IMR-90 (cell line): ENCODE measurements around the gene SLC10A3. TPM values are rescaled to one million over a fixed set of nuclear protein-coding genes. Genes with fewer than 3 reads are reported as not detected.

Experiments used
- ATAC-seq: fragments of 200-7000 bp; cut with Tn5 transposase; 2 replicates; pipeline ENCODE4 v1.9.1; 2020; ENCODE audit warnings: low read depth, mild to moderate bottlenecking, moderate library complexity
- BruUV-seq: library from RNA; stranded (reverse); fragments of 400-500 nt; replicated peaks from 2 replicates; lab custom pipeline; 2021; lab: Mats Ljungman, UMichigan
- CTCF ChIA-PET: fragments of 300-600 bp; formaldehyde crosslinking; extraction: SDS; loops from one replicate; lab custom pipeline; 2021; ENCODE audit warnings: antibody characterized with exemption; lab: Yijun Ruan, JAX
- POLR2A ChIA-PET: fragments of 300-600 bp; sonication (Branson Sonifier 250); formaldehyde crosslinking; loops from one replicate; lab custom pipeline; 2022; ENCODE audit warnings: antibody characterized with exemption; ENCODE audit not compliant: unreplicated experiment; lab: Charles Lee
- DNase-seq: peaks from one replicate; pipeline ENCODE4 v3.0.0; 2013
- H2AFZ ChIP-seq: replicated peaks from 2 replicates; pipeline ENCODE3; 2013; ENCODE audit warnings: low read length, mild to moderate bottlenecking; ENCODE audit not compliant: poor library complexity
- H2AK5ac ChIP-seq: 2 replicates; pipeline ENCODE4 v1.6.1; 2013; ENCODE audit warnings: low read depth, low read length, inconsistent platforms
- H2AK9ac ChIP-seq: replicated peaks from 2 replicates; pipeline ENCODE3; 2013; ENCODE audit warnings: mild to moderate bottlenecking, low read depth, low read length, moderate library complexity; ENCODE audit not compliant: poor library complexity
- H2BK120ac ChIP-seq: 2 replicates; pipeline ENCODE4 v1.6.1; 2013; ENCODE audit warnings: low read depth, low read length, inconsistent platforms
- H2BK15ac ChIP-seq: 3 replicates; pipeline ENCODE4 v1.6.1; 2013; ENCODE audit warnings: low read depth, low read length, inconsistent platforms
- H2BK20ac ChIP-seq: 2 replicates; pipeline ENCODE4 v1.6.1; 2013; ENCODE audit warnings: low read depth, mild to moderate bottlenecking, inconsistent platforms, low read length, moderate library complexity
- H2BK5ac ChIP-seq: 2 replicates; pipeline ENCODE4 v1.6.1; 2013; ENCODE audit warnings: mild to moderate bottlenecking, low read depth, low read length, inconsistent platforms; ENCODE audit not compliant: poor library complexity, severe bottlenecking
- H3K14ac ChIP-seq: replicated peaks from 2 replicates; pipeline ENCODE4 v1.6.1; 2013; ENCODE audit warnings: low read depth, low read length, inconsistent platforms
- H3K18ac ChIP-seq: 2 replicates; pipeline ENCODE4 v1.6.1; 2013; ENCODE audit warnings: low read depth, low read length, control low read depth
- H3K23ac ChIP-seq: 2 replicates; pipeline ENCODE4 v1.6.1; 2013; ENCODE audit warnings: low read depth, low read length, inconsistent platforms
- H3K27ac ChIP-seq: 2 replicates; pipeline ENCODE4 v1.5.1; 2013; ENCODE audit warnings: mild to moderate bottlenecking, control low read depth, low read length; ENCODE audit not compliant: insufficient read depth
- H3K27me3 ChIP-seq: 2 replicates; pipeline ENCODE4 v1.6.1; 2013; ENCODE audit warnings: low read length; ENCODE audit not compliant: control insufficient read depth, insufficient read depth
- H3K36me3 ChIP-seq: 2 replicates; pipeline ENCODE4 v1.6.1; 2013; ENCODE audit warnings: low read length, mixed read lengths; ENCODE audit not compliant: control insufficient read depth, insufficient read depth
- H3K4ac ChIP-seq: 2 replicates; pipeline ENCODE4 v1.6.1; 2013; ENCODE audit warnings: low read depth, low read length, inconsistent platforms
- H3K4me1 ChIP-seq: 2 replicates; pipeline ENCODE4 v1.6.1; 2013; ENCODE audit warnings: low read length, mixed read lengths; ENCODE audit not compliant: control insufficient read depth, insufficient read depth
- H3K4me2 ChIP-seq: 2 replicates; pipeline ENCODE4 v1.6.1; 2013; ENCODE audit warnings: low read depth, mild to moderate bottlenecking, control low read depth, low read length, moderate library complexity
- H3K4me3 ChIP-seq: 2 replicates; pipeline ENCODE4 v1.5.1; 2013; ENCODE audit warnings: low read depth, mild to moderate bottlenecking, control low read depth, low read length, moderate library complexity; ENCODE audit not compliant: insufficient read depth
- H3K56ac ChIP-seq: 2 replicates; pipeline ENCODE4 v1.6.1; 2013; ENCODE audit warnings: low read length, inconsistent platforms; ENCODE audit not compliant: insufficient read depth; ENCODE audit errors: extremely low read depth
- H3K79me1 ChIP-seq, 2 experiments: 2 replicates each; pipeline ENCODE4 v1.6.1; 2013; ENCODE audit warnings: low read length in 2 of 2, inconsistent platforms in 1 of 2, low read depth in 1 of 2
- H3K9ac ChIP-seq: 2 replicates; pipeline ENCODE4 v1.6.1; 2013; ENCODE audit warnings: low read depth, low read length, control low read depth
- H3K9me1 ChIP-seq: 2 replicates; pipeline ENCODE4 v1.6.1; 2013; ENCODE audit warnings: low read length, inconsistent platforms; ENCODE audit not compliant: insufficient read depth
- H3K9me3 ChIP-seq: 2 replicates; pipeline ENCODE4 v1.6.1; 2013; ENCODE audit warnings: low read length; ENCODE audit not compliant: control insufficient read depth, insufficient read depth
- H4K20me1 ChIP-seq: 2 replicates; pipeline ENCODE4 v1.6.1; 2013; ENCODE audit warnings: low read length, inconsistent platforms; ENCODE audit not compliant: insufficient read depth
- H4K5ac ChIP-seq: 2 replicates; pipeline ENCODE4 v1.6.1; 2013; ENCODE audit warnings: mild to moderate bottlenecking, low read depth, low read length, control low read depth
- H4K8ac ChIP-seq, 2 experiments: 2 replicates each; pipeline ENCODE4 v1.6.1; 2013; ENCODE audit warnings: low read depth in 2 of 2, low read length in 2 of 2, control low read depth in 1 of 2, inconsistent platforms in 1 of 2
- H4K91ac ChIP-seq: 2 replicates; pipeline ENCODE4 v1.6.1; 2013; ENCODE audit warnings: low read depth, low read length, inconsistent platforms; ENCODE audit not compliant: insufficient read depth
- BHLHE40 ChIP-seq: fragments of 150-350 bp; IDR thresholded peaks from 2 replicates; pipeline ENCODE4 v1.6.1; 2016; ENCODE audit warnings: mild to moderate bottlenecking, low read depth, low read length
- CTCF ChIP-seq: conservative IDR thresholded peaks from 2 replicates; pipeline ENCODE4 v1.5.1; 2012; ENCODE audit warnings: mild to moderate bottlenecking, low read depth, low read length, improper control_type of control experiment
- POLR2A ChIP-seq: IDR thresholded peaks from 2 replicates; pipeline ENCODE4 v1.6.1; 2012; ENCODE audit warnings: mild to moderate bottlenecking, low read depth, low read length
- SMC3 ChIP-seq: fragments of 150-350 bp; IDR thresholded peaks from 2 replicates; pipeline ENCODE4 v1.6.1; 2016; ENCODE audit warnings: low read depth, mild to moderate bottlenecking, antibody characterized with exemption, low read length, moderate library complexity
- WGBS, 2 experiments: methylation state at CpG; one replicate each; pipeline versions ENCODE4 v1.1.5 to v1.1.7; 2013; ENCODE audit warnings: missing lambda C conversion rate in 2 of 2; ENCODE audit not compliant: insufficient read length in 1 of 2; ENCODE audit errors: extremely low coverage in 2 of 2; 5-methylcytosine and 5-hydroxymethylcytosine counted together
- dilution Hi-C: fragments of 300-500 bp; cut with HindIII; formaldehyde crosslinking; loops from one replicate; pipeline ENCODE4 v1.14.3; 2018; ENCODE audit warnings: low sequenced_read_pairs; ENCODE audit not compliant: unreplicated experiment
- in situ Hi-C: fragments of 300-500 bp; cut with MboI; formaldehyde crosslinking; loops from 3 replicates; pipeline ENCODE4 v1.14.3; 2019; ENCODE audit warnings: low sequenced_read_pairs, inconsistent platforms, mixed read lengths
- intact Hi-C: fragments of 100-400 bp; cut with micrococcal nuclease; formaldehyde crosslinking; loops from 2 replicates; pipeline ENCODE4 v1.10.0; 2022
- polyA plus RNA-seq, 3 experiments: library from polyadenylated mRNA; depleted of rRNA; stranded (reverse); fragments of >200 nt; gene quantifications; 2 replicates each; pipeline ENCODE4 v1.2.3, GENCODE V29; 2012; ENCODE audit warnings: low replicate concordance in 1 of 3
- total RNA-seq: library from RNA; depleted of rRNA; stranded (reverse); fragments of >200 nt; gene quantifications from 2 replicates; pipeline ENCODE4 v1.2.3, GENCODE V29; 2012

Gene SLC10A3
- total and polyA plus RNA-seq, 2 of the 4 experiments (the other 2 are of a cell fraction): 15.2 to 24.6 TPM

- 80% methylated on average over 9 of the region's 11 CpGs; no CpG with 5 or more reads in 1 of the 2 experiments for WGBS, 2 experiments
- Histone ChIP-seq H3K14ac (no peak overlapping the region), H3K23ac (no peak overlapping the region), H3K9me3 (no peaks in the 10 kb centered on the region), H3K79me1 (peaks cover 0 to 10% of the 10 kb centered on the region in 2 experiments; a peak in 2 of 4 replicates), H2BK120ac (no peak overlapping the region), H2AFZ (peak overlapping the region; percentile 58), H3K4me1 (peaks cover 13% of the 10 kb centered on the region), H3K27ac (no peak overlapping the region), H3K4ac (no peak overlapping the region), H4K20me1 (peaks cover 5% of the 10 kb centered on the region), H4K5ac (no peak overlapping the region), H2BK15ac (no peak overlapping the region), H3K9ac (no peak overlapping the region), H2BK5ac (no peak overlapping the region), H3K4me3 (no peak overlapping the region), H3K4me2 (no peak overlapping the region), H2BK20ac (no peak overlapping the region), H4K8ac (no peak overlapping the region), H3K27me3 (no peaks in the 10 kb centered on the region), H3K9me1 (0 out of 2 replicates have a peak, but pooled peaks cover 2% of the 10 kb centered on the region), H2AK9ac (peak overlapping the region; percentile 42), H3K18ac (no peak overlapping the region), H4K91ac (no peak overlapping the region), H2AK5ac (no peak overlapping the region), H3K36me3 (peaks cover 41% of the 10 kb centered on the region; the same call in 1 of the 2 replicates), H3K56ac (no peak overlapping the region)
- no TSS peak for BruUV-seq
- DNase-seq (no peak), ATAC-seq (no peak)
- ChIA-PET POLR2A (no interaction called here), CTCF (no interaction called here)
- intact Hi-C loops: loop anchor here (5.0 kb wide), 2 partner anchors 118 to 158 kb away; partner anchors contain the start of genes FLNA and TAFAZZIN
- TF ChIP-seq CTCF (no peak), SMC3 (no peak), POLR2A (no peak), BHLHE40 (no peak)
- dilution Hi-C loops: no loop called here
- in situ Hi-C loops: loop anchor here (25.0 kb wide), 1 partner anchor 1568 kb away; no protein-coding TSS in a partner anchor
Observed at GRCh38 chrX:154530286-154530685, 39.9 kb upstream of the SLC10A3 start.
